ENCODE data around the gene PUSL1.

DNA sequence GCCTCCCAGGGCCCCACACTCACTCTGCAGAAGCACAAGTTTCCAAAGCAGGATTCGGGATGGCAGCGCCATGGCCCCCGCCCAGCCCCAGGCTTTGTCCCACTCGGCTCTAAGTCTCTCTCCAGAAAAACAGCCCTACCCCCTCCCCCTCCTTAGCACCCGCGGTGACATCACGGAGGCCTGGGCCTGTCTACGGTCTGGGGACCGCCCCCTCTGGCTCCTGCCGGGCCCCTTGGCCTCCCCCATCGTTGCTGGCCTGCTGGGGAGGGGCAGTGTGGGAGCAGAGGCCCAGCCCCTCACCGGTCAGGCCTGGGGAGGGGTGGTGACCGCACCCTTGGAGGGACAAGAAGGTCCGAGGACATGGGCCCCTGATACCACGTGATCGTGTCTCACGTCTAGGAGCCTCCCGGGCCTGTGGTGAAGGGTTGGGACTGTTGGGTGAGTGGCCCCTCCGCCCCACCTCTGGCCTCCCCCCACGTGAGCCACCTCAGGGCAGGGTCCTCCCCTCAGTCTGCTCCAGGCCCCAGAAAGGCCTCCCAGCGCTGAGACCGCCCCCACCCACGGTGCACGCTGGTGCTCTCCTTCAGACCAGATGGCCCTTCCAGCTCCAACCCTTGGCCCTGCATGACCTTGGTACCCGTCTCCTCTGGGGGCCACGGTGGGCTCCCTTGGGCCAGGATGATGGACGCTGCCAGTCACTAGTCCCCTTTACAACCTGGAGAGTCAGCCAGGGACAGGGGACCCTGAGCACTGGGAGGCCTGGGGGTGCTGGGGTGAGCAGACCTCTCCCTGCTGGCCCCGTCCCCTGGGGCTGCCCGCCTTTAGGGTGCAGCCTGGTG is 50.3 kb downstream of the PUSL1 start, which contains the start of gene MXRA8:
- peak in 1 of 4 donors; percentile 35 for TF ChIP-seq POLR2A (IDR thresholded peaks at IDR 0.05)
- TF ChIP-seq, protein P1, sequence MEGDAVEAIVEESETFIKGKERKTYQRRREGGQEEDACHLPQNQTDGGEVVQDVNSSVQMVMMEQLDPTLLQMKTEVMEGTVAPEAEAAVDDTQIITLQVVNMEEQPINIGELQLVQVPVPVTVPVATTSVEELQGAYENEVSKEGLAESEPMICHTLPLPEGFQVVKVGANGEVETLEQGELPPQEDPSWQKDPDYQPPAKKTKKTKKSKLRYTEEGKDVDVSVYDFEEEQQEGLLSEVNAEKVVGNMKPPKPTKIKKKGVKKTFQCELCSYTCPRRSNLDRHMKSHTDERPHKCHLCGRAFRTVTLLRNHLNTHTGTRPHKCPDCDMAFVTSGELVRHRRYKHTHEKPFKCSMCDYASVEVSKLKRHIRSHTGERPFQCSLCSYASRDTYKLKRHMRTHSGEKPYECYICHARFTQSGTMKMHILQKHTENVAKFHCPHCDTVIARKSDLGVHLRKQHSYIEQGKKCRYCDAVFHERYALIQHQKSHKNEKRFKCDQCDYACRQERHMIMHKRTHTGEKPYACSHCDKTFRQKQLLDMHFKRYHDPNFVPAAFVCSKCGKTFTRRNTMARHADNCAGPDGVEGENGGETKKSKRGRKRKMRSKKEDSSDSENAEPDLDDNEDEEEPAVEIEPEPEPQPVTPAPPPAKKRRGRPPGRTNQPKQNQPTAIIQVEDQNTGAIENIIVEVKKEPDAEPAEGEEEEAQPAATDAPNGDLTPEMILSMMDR (IDR thresholded peaks at IDR 0.05) = no peak
